ENCODE measurements around the gene NPDC1.
"Not testable (repeated sequence)": the region's sequence is repeated elsewhere in the genome, so short reads cannot be mapped to it uniquely, and the experiment has no call there.

The NPDC1 gene

GRCh38 chr9:137039611-137040366, 6.2 kb downstream of the NPDC1 start:
- DNase-seq (ENCODE audit: low read depth in 2 of 2): no peak

GRCh38 chr9:137038916-137039315, 7.1 kb downstream of the NPDC1 start:
- DNase-seq (ENCODE audit: low read depth in 2 of 2): no peak

DNA sequence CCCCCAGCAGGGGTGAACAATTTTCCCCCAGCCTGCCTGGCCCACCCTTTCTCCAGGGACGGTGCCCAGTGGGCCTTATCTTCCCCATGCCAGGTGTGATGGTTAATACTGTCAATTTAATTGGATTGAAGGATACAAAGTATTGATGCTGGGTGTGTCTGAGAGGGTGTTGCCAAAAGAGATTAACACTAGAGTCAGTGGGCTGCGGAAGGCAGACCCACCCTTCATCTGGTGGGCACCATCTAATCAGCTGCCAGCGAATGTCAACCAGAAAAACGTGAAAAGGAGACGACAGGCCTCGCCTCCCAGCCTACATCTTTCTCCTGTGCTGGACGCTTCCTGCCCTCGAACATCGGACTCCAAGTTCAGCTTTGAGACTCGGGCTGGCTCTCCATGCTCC, 8.5 kb downstream of the NPDC1 start:
- no peak for DNase-seq (ENCODE audit: low read depth in 2 of 2)

DNA sequence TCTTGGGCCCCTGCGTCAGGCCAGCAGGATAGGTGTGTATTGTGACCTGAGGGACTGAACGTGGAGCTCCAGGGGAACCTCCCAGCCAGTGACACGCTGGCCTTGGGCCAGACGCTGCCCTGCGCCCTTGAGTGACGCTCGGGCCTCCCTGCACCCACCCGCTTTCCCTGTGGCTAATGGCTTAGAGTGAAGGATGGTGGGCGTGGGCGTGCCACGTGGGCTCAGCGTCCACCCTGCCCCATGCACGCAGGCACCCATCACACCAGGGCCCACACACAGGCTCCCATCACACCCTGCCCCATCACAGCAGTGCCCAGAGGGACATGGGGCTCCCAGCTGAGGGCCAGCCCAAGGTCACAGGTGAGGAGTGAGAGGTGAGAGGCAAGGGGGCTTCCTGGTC, 8.9 kb downstream of the NPDC1 start:
- DNase-seq (ENCODE audit: low read depth in 2 of 2): no peak

- no peak for DNase-seq (ENCODE audit: low read depth in 2 of 2)
These were observed 10.0 kb downstream of the NPDC1 start for GRCh38 chr9:137035937-137036336.

DNA sequence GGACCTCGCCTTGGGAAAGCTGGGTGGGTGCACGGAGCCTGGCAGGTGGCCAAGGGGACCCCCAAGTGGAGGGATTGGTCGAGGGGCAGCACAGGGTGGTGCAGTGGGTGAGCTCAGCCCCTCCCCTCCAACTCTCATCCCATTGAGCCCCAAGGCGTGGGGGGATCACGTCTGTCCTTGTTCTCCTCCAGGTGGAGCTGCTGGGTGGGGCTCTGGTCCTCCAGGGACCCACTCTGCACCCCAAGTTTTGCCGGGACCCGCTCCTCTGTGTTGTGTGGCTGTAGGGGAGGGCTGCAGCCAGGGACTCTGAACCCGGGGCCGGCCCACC, 10.5 kb downstream of the NPDC1 start:
- DNase-seq (ENCODE audit: low read depth in 2 of 2): no peak

GRCh38 chr9:137034709-137035506, 11.1 kb downstream of the NPDC1 start:
- DNase-seq (ENCODE audit: low read depth in 2 of 2): peak; percentile 82 to 83

- DNase-seq (ENCODE audit: low read depth in 2 of 2): no peak
These were observed 11.8 kb downstream of the NPDC1 start for GRCh38 chr9:137034039-137034708.

DNA sequence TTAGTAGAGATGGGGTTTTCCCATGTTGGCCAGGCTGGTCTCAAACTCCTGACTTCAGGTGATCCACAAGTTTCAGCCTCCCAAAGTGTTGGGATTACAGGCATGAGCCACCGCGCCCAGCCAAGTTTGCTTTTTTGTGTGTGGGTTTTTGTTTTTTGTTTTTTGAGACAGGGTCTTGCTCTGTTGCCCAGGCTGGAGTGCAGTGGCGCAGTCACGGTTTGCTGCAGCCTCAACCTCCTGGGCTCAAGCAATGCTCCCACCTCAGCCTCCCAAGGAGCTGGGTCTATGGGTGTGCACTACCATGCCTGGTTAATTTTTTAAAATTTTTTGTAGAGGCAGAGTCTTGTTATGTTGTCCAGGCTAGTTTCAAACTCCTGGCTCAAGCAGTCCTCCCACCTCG, 12.5 kb downstream of the NPDC1 start:
- not testable (repeated sequence) for DNase-seq (ENCODE audit: low read depth in 2 of 2)

GRCh38 chr9:137032858-137033257, 13.1 kb downstream of the NPDC1 start:
- no peak for DNase-seq (ENCODE audit: low read depth in 2 of 2)

DNA sequence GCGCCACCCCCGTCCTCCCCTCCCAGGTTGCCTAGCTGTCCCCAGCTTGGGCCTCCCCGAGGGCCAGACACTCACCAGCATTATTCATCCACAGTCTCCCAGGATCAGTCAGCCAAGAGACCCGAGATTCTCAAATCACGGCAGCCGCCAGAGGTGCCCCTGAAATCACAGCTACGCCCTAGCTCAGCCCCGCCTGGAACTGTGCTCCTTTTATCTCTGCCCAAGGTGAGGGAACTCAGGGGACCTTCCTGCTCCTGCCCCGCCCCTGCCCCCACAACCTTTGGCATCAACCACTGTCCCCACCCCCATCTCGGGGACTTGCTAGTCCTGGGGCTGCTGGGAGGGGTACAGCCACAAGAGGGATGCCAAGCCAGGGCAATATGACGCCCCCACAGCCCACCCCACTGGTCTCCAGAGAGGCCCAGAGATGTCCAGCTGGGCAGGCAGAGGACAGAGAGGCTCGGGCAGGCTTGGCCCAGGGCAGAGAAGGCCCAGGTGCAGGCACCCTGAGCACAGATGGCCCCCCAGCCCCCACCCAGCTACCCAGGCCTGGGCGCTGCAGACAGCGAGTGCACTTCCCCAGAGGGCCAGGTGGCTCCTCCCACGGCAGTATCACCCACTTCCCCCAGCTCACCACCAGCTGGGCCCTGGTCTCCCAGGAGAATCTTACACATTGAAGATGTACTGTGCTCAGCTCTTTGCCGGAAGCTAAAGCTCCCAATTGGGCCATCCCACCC, 13.9 kb downstream of the NPDC1 start, which contains the start of gene FUT7:
Gene FUT7, minus strand, starts transcription at position 185 of the 737 bp plus-strand sequence. Its CDS starts 97 bp downstream, at position 88.
- DNase-seq (ENCODE audit: low read depth in 2 of 2): peak in 1 of 2 donors; percentile 27

GRCh38 chr9:137030538-137031527, 15.1 kb downstream of the NPDC1 start:
- peak in 1 of 2 donors; percentile 27 for DNase-seq (ENCODE audit: low read depth in 2 of 2)

- no peak for DNase-seq (ENCODE audit: low read depth in 2 of 2)
These were observed 16.0 kb downstream of the NPDC1 start for GRCh38 chr9:137030006-137030405.

GRCh38 chr9:137029058-137029936, 16.7 kb downstream of the NPDC1 start:
- DNase-seq (ENCODE audit: low read depth in 2 of 2): peak in 1 of 2 donors; percentile 76

GRCh38 chr9:137028263-137029057, 17.5 kb downstream of the NPDC1 start:
- DNase-seq (ENCODE audit: low read depth in 2 of 2): peak in 1 of 2 donors; percentile 48

GRCh38 chr9:137027369-137028262, 18.4 kb downstream of the NPDC1 start, which contains the start of gene ABCA2:
Gene ABCA2 (minus strand): TSS chr9:137028237. CDS start chr9:137028140, 97 bp downstream.
- no peak for DNase-seq (ENCODE audit: low read depth in 2 of 2)

GRCh38 chr9:137026828-137027227, 19.1 kb downstream of the NPDC1 start:
- DNase-seq (ENCODE audit: low read depth in 2 of 2): no peak

GRCh38 chr9:137026384-137026783, 19.6 kb downstream of the NPDC1 start:
- no peak for DNase-seq (ENCODE audit: low read depth in 2 of 2)
